Uterus (tissue), 4 donors: ENCODE measurements around the gene RRH. TPM values are rescaled to one million over a fixed set of nuclear protein-coding genes. Genes with fewer than 3 reads are reported as not detected.

ENCODE experiments used
- DNase-seq, 2 donors: peaks; one replicate each; pipeline ENCODE4 v3.0.0-alpha.2; 2019 to 2020
- H3K27ac ChIP-seq, 2 donors: fragments of 200-600 bp; sonication (generic); 1 replicate in 1 of 2; 2 replicates in 1 of 2; pipeline ENCODE4 v1.5.1; 2016 to 2018
- H3K27me3 ChIP-seq, 2 donors: fragments of 200-600 bp; sonication (generic); one replicate each; pipeline ENCODE4 v1.5.1; 2018 to 2019; ENCODE audit warnings: control low read depth in 1 of 2
- H3K36me3 ChIP-seq, 2 donors: fragments of 200-600 bp; sonication (generic); one replicate each; pipeline ENCODE4 v1.5.1; 2019; ENCODE audit warnings: control low read depth in 1 of 2
- H3K4me1 ChIP-seq, 2 donors: fragments of 200-600 bp; sonication (generic); one replicate each; pipeline ENCODE4 v1.5.1; 2018 to 2019; ENCODE audit warnings: control low read depth in 1 of 2
- H3K4me3 ChIP-seq, 2 donors: fragments of 200-600 bp; sonication (generic); 1 replicate in 1 of 2; 2 replicates in 1 of 2; pipeline ENCODE4 v1.5.1; 2018 to 2019; ENCODE audit warnings: mild to moderate bottlenecking in 1 of 2
- H3K9me3 ChIP-seq, 2 donors: fragments of 200-600 bp; sonication (generic); one replicate each; pipeline ENCODE4 v1.5.1; 2019; ENCODE audit warnings: control low read depth in 1 of 2
- POLR2A ChIP-seq, 2 donors: fragments of 450-650 bp; IDR thresholded peaks; one replicate each; pipeline ENCODE4 v1.6.1; 2016; ENCODE audit warnings: antibody characterized with exemption in 2 of 2, mild to moderate bottlenecking in 1 of 2, moderate library complexity in 1 of 2
- intact Hi-C: fragments of 100-400 bp; cut with DNase I; formaldehyde crosslinking; loops from one replicate; pipeline ENCODE4 v1.15.1; 2023; ENCODE audit warnings: low total_unique reads
- total RNA-seq, 4 donors: library from RNA; depleted of rRNA in 3 of 4; stranded (reverse); fragments of >200 nt in 3 of 4; gene quantifications; one replicate each; pipeline versions ENCODE4 v1.1.0 to v1.2.4, GENCODE V29; 2014 to 2023
- TF ChIP-seq, protein P1 (sequence below), 4 experiments: fragments of 200-600 bp in 2 of 4; fragments of 450-650 bp in 2 of 4; sonication (generic) in 2 of 4; IDR thresholded peaks; one replicate each; pipeline ENCODE4 v1.5.1; 2016 to 2019; ENCODE audit warnings: antibody characterized with exemption in 4 of 4, mild to moderate bottlenecking in 2 of 4, moderate library complexity in 1 of 4
- donor health status: DM: yes; HTN: yes; CAD: no.

Gene RRH
- total RNA-seq, 4 donors from 2014 or later, result 0.30 to 1.5 TPM; not detected in 2

DNA sequence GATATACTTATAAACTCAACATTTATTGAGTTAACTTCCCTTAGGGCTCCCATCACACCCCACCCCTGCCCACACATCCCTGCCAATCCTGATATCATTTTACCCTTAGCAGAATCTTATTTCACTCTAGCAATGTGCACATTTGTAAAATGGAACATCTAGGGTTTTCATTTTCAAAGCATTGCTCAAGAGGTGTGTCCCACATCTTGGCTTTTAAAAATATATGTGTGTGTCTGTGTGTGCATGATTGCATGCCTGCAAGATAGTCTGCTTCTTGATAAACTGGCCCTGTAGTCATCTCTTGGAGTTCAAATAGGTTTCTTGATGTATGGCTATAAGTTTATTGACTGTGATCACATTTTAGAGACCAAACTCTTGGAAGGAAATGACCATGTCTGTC, 58.5 kb downstream of the RRH start:
- Histone ChIP-seq H3K9me3 (no peaks in the 10 kb centered on the region), H3K27ac (no peak overlapping the region), H3K4me3 (no peak overlapping the region), H3K27me3 (no peaks in the 10 kb centered on the region), H3K4me1 (no peaks in the 10 kb centered on the region), H3K36me3 (no peaks in the 10 kb centered on the region)
- TF ChIP-seq, protein P1, sequence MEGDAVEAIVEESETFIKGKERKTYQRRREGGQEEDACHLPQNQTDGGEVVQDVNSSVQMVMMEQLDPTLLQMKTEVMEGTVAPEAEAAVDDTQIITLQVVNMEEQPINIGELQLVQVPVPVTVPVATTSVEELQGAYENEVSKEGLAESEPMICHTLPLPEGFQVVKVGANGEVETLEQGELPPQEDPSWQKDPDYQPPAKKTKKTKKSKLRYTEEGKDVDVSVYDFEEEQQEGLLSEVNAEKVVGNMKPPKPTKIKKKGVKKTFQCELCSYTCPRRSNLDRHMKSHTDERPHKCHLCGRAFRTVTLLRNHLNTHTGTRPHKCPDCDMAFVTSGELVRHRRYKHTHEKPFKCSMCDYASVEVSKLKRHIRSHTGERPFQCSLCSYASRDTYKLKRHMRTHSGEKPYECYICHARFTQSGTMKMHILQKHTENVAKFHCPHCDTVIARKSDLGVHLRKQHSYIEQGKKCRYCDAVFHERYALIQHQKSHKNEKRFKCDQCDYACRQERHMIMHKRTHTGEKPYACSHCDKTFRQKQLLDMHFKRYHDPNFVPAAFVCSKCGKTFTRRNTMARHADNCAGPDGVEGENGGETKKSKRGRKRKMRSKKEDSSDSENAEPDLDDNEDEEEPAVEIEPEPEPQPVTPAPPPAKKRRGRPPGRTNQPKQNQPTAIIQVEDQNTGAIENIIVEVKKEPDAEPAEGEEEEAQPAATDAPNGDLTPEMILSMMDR (IDR thresholded peaks at IDR 0.05), result no peak
- no peak for TF ChIP-seq POLR2A (IDR thresholded peaks at IDR 0.05)
- intact Hi-C loops, result no loop called here
- DNase-seq, result no peak

DNA sequence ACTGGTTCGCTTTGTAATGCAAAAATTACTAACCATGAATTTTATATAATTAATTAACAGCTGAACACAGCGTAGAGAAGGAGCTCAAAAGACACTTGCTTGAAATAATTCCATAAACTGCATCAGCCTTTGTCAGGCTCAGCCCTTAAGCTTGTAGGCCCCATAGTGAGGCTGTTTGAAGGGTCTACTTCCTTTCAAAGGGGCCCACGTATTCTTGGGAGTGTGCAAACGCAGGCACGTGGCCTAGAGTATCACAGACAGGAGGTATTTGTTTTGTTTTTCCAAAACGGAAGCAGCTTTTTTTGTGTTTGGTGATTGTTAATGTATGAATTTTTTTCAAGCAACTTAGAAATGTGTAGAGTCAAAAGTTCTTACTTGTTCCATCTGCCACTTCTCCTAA, 59.3 kb downstream of the RRH start:
- intact Hi-C loops, result no loop called here
- TF ChIP-seq, protein P1 (IDR thresholded peaks at IDR 0.05), result no peak
- no peak for TF ChIP-seq POLR2A (IDR thresholded peaks at IDR 0.05)
- H3K27me3 ChIP-seq, result no peaks in the 10 kb centered on the region

DNA sequence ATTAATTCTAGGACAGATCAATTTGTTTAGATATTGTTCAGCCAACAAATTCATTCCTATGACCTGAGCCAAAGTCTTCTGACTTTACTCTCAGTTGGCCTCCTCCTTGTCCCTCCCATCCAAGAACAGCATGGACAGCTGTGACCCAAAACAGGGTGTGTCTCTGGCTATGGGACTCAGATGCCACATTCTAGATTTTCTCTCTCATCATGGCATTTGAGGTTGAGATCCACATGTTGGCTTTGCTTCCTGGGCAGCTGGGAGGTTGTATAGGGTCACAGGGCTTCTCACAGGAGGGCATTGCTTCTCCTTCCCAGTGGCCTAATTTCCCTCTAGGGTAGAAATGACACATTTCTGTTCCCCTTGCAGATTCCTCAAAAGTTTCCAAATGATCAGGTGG, 62.3 kb downstream of the RRH start:
- no peaks in the 10 kb centered on the region for H3K4me1 ChIP-seq
- H3K9me3 ChIP-seq, result no peaks in the 10 kb centered on the region
- no peaks in the 10 kb centered on the region for H3K36me3 ChIP-seq
- intact Hi-C loops, result no loop called here
- no peak overlapping the region for H3K27ac ChIP-seq
- H3K4me3 ChIP-seq, result no peak overlapping the region
- TF ChIP-seq, protein P1 (IDR thresholded peaks at IDR 0.05), result no peak
- TF ChIP-seq POLR2A (IDR thresholded peaks at IDR 0.05), result no peak
- no peak for DNase-seq
- no peaks in the 10 kb centered on the region for H3K27me3 ChIP-seq

More for the DNA sequence above, 59.3 kb downstream of the RRH start:
- Histone ChIP-seq H3K27ac (no peak overlapping the region), H3K4me3 (no peak overlapping the region), H3K9me3 (no peaks in the 10 kb centered on the region), H3K36me3 (no peaks in the 10 kb centered on the region), H3K4me1 (no peaks in the 10 kb centered on the region)
- no peak for DNase-seq

Other genes starting within 250 kb of the RRH start
- 100 to 1,000 TPM in 1 of 4 donors, 10 to 100 TPM in 3; 17.0 to 121 (median 43.7) TPM for gene CASP6, start 124.5 kb upstream of the RRH start, total RNA-seq
- gene PLA2G12A, start 97.9 kb upstream of the RRH start, total RNA-seq, result 10 to 100 TPM; 16.7 to 28.7 (median 25.5) TPM
- gene CFI, start 26.0 kb upstream of the RRH start, total RNA-seq, result 100 to 1,000 TPM in 1 of 4 donors, 10 to 100 TPM in 3; 48.4 to 141 (median 72.9) TPM
- gene GAR1, start 12.2 kb upstream of the RRH start, total RNA-seq, result 10 to 100 TPM in 1 of 4 donors, 1 to 10 TPM in 2, not detected in 1; 8.2 to 12.1 (median 9.2) TPM
- gene LRIT3, start 20.1 kb downstream of the RRH start, total RNA-seq, result under 1 TPM in 3 of 4 donors, not detected in 1; 0.21 to 0.27 (median 0.26) TPM
- gene EGF, start 84.9 kb downstream of the RRH start, total RNA-seq, result 1 to 10 TPM; 1.0 to 3.5 (median 1.5) TPM